Fibroblast of lung (primary cell): Measurements from ENCODE around the gene WDFY3.

Experiments used
- CTCF ChIP-seq, 2 donors: IDR thresholded peaks in 1 of 2; conservative IDR thresholded peaks in 1 of 2; 1 replicate in 1 of 2; 2 replicates in 1 of 2; pipeline ENCODE4 v1.5.1; 2011 to 2012; ENCODE audit warnings: low read length in 2 of 2, control low read depth in 1 of 2, inconsistent platforms in 1 of 2, low read depth in 1 of 2, mild to moderate bottlenecking in 1 of 2
- EZH2 ChIP-seq: IDR thresholded peaks from 2 replicates; pipeline ENCODE4 v1.5.1; 2012; ENCODE audit warnings: low read length, control low read depth, mild to moderate bottlenecking; ENCODE audit errors: missing control alignments

- TF ChIP-seq CTCF (conservative IDR thresholded peaks at IDR 0.05 in 1 of 2, IDR thresholded peaks at IDR 0.05 in 1 of 2; ENCODE audit: low read depth in 1 of 2, low read length in 2 of 2) (no peak), EZH2 (no peak)
Observed at GRCh38 chr4:84994280-84994679, 27.8 kb upstream of the WDFY3 start.
